ENCODE results near the gene CSAD. TPM values are rescaled to one million over a fixed set of nuclear protein-coding genes. Genes with fewer than 3 reads are reported as not detected.

The CSAD gene
- total and polyA plus RNA-seq, 2 experiments from 2014 or later = 3.2 to 7.1 TPM

GRCh38 chr12:53229454-53229853, 48.7 kb upstream of the CSAD start (continued):
- TF ChIP-seq, protein P1, sequence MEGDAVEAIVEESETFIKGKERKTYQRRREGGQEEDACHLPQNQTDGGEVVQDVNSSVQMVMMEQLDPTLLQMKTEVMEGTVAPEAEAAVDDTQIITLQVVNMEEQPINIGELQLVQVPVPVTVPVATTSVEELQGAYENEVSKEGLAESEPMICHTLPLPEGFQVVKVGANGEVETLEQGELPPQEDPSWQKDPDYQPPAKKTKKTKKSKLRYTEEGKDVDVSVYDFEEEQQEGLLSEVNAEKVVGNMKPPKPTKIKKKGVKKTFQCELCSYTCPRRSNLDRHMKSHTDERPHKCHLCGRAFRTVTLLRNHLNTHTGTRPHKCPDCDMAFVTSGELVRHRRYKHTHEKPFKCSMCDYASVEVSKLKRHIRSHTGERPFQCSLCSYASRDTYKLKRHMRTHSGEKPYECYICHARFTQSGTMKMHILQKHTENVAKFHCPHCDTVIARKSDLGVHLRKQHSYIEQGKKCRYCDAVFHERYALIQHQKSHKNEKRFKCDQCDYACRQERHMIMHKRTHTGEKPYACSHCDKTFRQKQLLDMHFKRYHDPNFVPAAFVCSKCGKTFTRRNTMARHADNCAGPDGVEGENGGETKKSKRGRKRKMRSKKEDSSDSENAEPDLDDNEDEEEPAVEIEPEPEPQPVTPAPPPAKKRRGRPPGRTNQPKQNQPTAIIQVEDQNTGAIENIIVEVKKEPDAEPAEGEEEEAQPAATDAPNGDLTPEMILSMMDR (conservative IDR thresholded peaks at IDR 0.05; ENCODE audit: low read depth in 2 of 2) = no peak
- TF ChIP-seq CREB1 (CRISPR knock-in tag; IDR thresholded peaks at IDR 0.05; ENCODE audit: low read depth) (no peak), ETS1 (IDR thresholded peaks at IDR 0.05) (no peak), EZH2phosphoT487 (IDR thresholded peaks at IDR 0.05; ENCODE audit: unreplicated experiment) (no peak), EZH2 (IDR thresholded peaks at IDR 0.05; ENCODE audit: low read depth, unreplicated experiment) (no peak), STAT1 (IDR thresholded peaks at IDR 0.05; ENCODE audit: unreplicated experiment) (no peak), ZNF114 (CRISPR knock-in tag; IDR thresholded peaks at IDR 0.05) (no peak), NANOG (IDR thresholded peaks at IDR 0.05; ENCODE audit: borderline replicate concordance) (no peak), JUNB (IDR thresholded peaks at IDR 0.05; ENCODE audit: unreplicated experiment) (no peak)

DNA sequence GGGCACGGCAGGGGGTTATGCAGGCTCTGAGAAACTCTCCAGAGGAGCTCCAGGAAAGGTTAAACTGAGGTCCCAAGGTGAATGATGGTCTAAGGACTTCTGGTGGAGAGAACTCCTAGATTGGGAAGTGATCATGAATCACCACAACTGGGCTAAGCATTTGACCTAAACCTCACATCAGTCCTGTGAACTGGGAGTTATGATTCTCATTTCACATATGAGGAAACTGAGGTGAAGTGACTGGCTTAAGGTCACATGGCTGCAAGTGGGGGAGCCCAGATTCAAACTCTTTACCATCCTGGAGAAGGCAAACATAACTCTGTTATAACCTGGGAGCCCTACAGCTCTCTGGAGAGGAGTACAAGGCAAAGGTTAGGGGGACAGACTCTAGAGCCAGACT, 47.1 kb upstream of the CSAD start:
- no peak for TF ChIP-seq JUNB (IDR thresholded peaks at IDR 0.05; ENCODE audit: unreplicated experiment)
- TF ChIP-seq CREB1 (CRISPR knock-in tag; IDR thresholded peaks at IDR 0.05; ENCODE audit: low read depth) = no peak
- TF ChIP-seq, protein P2, sequence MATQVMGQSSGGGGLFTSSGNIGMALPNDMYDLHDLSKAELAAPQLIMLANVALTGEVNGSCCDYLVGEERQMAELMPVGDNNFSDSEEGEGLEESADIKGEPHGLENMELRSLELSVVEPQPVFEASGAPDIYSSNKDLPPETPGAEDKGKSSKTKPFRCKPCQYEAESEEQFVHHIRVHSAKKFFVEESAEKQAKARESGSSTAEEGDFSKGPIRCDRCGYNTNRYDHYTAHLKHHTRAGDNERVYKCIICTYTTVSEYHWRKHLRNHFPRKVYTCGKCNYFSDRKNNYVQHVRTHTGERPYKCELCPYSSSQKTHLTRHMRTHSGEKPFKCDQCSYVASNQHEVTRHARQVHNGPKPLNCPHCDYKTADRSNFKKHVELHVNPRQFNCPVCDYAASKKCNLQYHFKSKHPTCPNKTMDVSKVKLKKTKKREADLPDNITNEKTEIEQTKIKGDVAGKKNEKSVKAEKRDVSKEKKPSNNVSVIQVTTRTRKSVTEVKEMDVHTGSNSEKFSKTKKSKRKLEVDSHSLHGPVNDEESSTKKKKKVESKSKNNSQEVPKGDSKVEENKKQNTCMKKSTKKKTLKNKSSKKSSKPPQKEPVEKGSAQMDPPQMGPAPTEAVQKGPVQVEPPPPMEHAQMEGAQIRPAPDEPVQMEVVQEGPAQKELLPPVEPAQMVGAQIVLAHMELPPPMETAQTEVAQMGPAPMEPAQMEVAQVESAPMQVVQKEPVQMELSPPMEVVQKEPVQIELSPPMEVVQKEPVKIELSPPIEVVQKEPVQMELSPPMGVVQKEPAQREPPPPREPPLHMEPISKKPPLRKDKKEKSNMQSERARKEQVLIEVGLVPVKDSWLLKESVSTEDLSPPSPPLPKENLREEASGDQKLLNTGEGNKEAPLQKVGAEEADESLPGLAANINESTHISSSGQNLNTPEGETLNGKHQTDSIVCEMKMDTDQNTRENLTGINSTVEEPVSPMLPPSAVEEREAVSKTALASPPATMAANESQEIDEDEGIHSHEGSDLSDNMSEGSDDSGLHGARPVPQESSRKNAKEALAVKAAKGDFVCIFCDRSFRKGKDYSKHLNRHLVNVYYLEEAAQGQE (IDR thresholded peaks at IDR 0.05; ENCODE audit: unreplicated experiment) = no peak
- TF ChIP-seq ZNF114 (CRISPR knock-in tag; IDR thresholded peaks at IDR 0.05) = no peak
- no peak for TF ChIP-seq STAT1 (IDR thresholded peaks at IDR 0.05; ENCODE audit: unreplicated experiment)
- H3K27me3 ChIP-seq (ENCODE audit: insufficient read depth) = peaks cover 4% of the 10 kb centered on the region; the same call in 1 of the 2 replicates
- H3K79me2 ChIP-seq (replicated peaks; ENCODE audit: insufficient read depth) = peaks cover 4% of the 10 kb centered on the region; the same call in 1 of the 2 replicates
- no peak overlapping the region for H2AFZ ChIP-seq
- H3K4me1 ChIP-seq (ENCODE audit: insufficient read depth) = peaks cover 64% of the 10 kb centered on the region
- H3K36me3 Mint-ChIP-seq (ENCODE audit: low read depth) = peaks cover 5% of the 10 kb centered on the region
- H3K27ac Mint-ChIP-seq = no peak overlapping the region
- no peaks in the 10 kb centered on the region for H3K9me3 Mint-ChIP-seq
- no peaks in the 10 kb centered on the region for H3K9me2 ChIP-seq (ENCODE audit: insufficient read depth)
- no peak overlapping the region for H3K4me2 ChIP-seq
- H3K4me3 ChIP-seq = no peak overlapping the region
- no peak overlapping the region for H3K27ac ChIP-seq (ENCODE audit: low read depth)
- DNase-seq (ENCODE audit: low spot score) (no peak), ATAC-seq (no peak)
- H3K36me3 ChIP-seq (ENCODE audit: insufficient read depth) = no peaks in the 10 kb centered on the region; the same call in 1 of the 2 replicates
- peaks cover 64% of the 10 kb centered on the region for H3K4me1 Mint-ChIP-seq
- H3F3A ChIP-seq (replicated peaks; ENCODE audit: low read depth) = peaks cover 18% of the 10 kb centered on the region
- peaks cover 32% of the 10 kb centered on the region for H3K27me3 Mint-ChIP-seq (ENCODE audit: insufficient read depth, low read depth, poor library complexity)
- H4K20me1 ChIP-seq (replicated peaks; ENCODE audit: insufficient read depth) = no peaks in the 10 kb centered on the region
- H3K4me3 Mint-ChIP-seq = no peak overlapping the region; the same call in 2 of the 3 replicates
